Lung (tissue), 12 donors: Measurements from ENCODE around the gene B3GNT3. TPM values are rescaled to one million over a fixed set of nuclear protein-coding genes. Genes with fewer than 3 reads are reported as not detected.
"Not testable (repeated sequence)": the region's sequence is repeated elsewhere in the genome, so short reads cannot be mapped to it uniquely, and the experiment has no call there.

Experiments
- ATAC-seq: fragments of 200-7000 bp; cut with Tn5 transposase; one replicate; pipeline ENCODE4 v1.9.1; 2020; ENCODE audit warnings: moderate number of reproducible peaks; ENCODE audit not compliant: insufficient read depth, low FRiP score
- DNase-seq, 3 donors: peaks; one replicate each; pipeline ENCODE4 v3.0.0-alpha.2; 2013 to 2017
- H3K27ac ChIP-seq, 2 donors: one replicate each; pipeline ENCODE4 v1.5.1; 2013; ENCODE audit warnings: mild to moderate bottlenecking in 2 of 2, moderate library complexity in 2 of 2, control low read depth in 1 of 2, inconsistent platforms in 1 of 2, low read depth in 1 of 2, low read length in 1 of 2
- H3K27me3 ChIP-seq, 3 donors: one replicate each; pipeline ENCODE4 v1.5.1; 2013; ENCODE audit warnings: low read length in 2 of 3; ENCODE audit not compliant: control insufficient read depth in 3 of 3, insufficient read depth in 3 of 3
- H3K36me3 ChIP-seq, 4 donors: one replicate each; pipeline ENCODE4 v1.5.1; 2013; ENCODE audit warnings: low read length in 4 of 4, mild to moderate bottlenecking in 1 of 4, moderate library complexity in 1 of 4; ENCODE audit not compliant: control insufficient read depth in 4 of 4, insufficient read depth in 4 of 4
- H3K4me1 ChIP-seq, 5 donors: one replicate each; pipeline ENCODE4 v1.5.1; 2013; ENCODE audit warnings: low read length in 5 of 5, mild to moderate bottlenecking in 2 of 5, moderate library complexity in 1 of 5; ENCODE audit not compliant: control insufficient read depth in 5 of 5, insufficient read depth in 5 of 5
- H3K4me3 ChIP-seq: one replicate; pipeline ENCODE4 v1.5.1; 2013; ENCODE audit warnings: mild to moderate bottlenecking, control low read depth, moderate library complexity
- H3K9ac ChIP-seq, 2 donors: one replicate each; pipeline ENCODE4 v1.5.1; 2013; ENCODE audit warnings: low read length in 2 of 2, control low read depth in 1 of 2; ENCODE audit not compliant: insufficient read depth in 1 of 2
- H3K9me3 ChIP-seq, 4 donors: one replicate each; pipeline ENCODE4 v1.5.1; 2013; ENCODE audit warnings: low read length in 3 of 4, mild to moderate bottlenecking in 1 of 4, moderate library complexity in 1 of 4; ENCODE audit not compliant: control insufficient read depth in 4 of 4, insufficient read depth in 3 of 4
- WGBS, 2 donors: extraction: QIAGEN DNeasy Blood & Tissue Kit; methylation state at CpG; one replicate each; pipeline ENCODE4 v1.1.7; 2013; 5-methylcytosine and 5-hydroxymethylcytosine counted together
- polyA plus RNA-seq, 2 donors: library from polyadenylated mRNA; stranded (reverse); fragments of 200-250 nt; gene quantifications; one replicate each; pipeline ENCODE4 v1.2.1, GENCODE V29; 2013
- total RNA-seq, 2 donors: library from RNA; depleted of rRNA in 1 of 2; stranded (reverse); fragments of >200 nt in 1 of 2; gene quantifications; one replicate each; pipeline ENCODE4 v1.2.1, GENCODE V29; 2014 to 2021
- TF ChIP-seq, protein P1 (sequence below): IDR thresholded peaks from 2 replicates; pipeline ENCODE4 v1.5.1; 2012; ENCODE audit warnings: mild to moderate bottlenecking; ENCODE audit errors: control extremely low read depth, extremely low read depth
- donor health status: control.
- donor health status: control.
- donor health status: Bipolar disorder and iron deficiency.
- donor health status: healthy.
- donor health status: DM: yes; HTN: yes; CAD: no.

The B3GNT3 gene
- total and polyA plus RNA-seq, 4 donors = 1.00 to 3.0 (median 2.0) TPM

DNA sequence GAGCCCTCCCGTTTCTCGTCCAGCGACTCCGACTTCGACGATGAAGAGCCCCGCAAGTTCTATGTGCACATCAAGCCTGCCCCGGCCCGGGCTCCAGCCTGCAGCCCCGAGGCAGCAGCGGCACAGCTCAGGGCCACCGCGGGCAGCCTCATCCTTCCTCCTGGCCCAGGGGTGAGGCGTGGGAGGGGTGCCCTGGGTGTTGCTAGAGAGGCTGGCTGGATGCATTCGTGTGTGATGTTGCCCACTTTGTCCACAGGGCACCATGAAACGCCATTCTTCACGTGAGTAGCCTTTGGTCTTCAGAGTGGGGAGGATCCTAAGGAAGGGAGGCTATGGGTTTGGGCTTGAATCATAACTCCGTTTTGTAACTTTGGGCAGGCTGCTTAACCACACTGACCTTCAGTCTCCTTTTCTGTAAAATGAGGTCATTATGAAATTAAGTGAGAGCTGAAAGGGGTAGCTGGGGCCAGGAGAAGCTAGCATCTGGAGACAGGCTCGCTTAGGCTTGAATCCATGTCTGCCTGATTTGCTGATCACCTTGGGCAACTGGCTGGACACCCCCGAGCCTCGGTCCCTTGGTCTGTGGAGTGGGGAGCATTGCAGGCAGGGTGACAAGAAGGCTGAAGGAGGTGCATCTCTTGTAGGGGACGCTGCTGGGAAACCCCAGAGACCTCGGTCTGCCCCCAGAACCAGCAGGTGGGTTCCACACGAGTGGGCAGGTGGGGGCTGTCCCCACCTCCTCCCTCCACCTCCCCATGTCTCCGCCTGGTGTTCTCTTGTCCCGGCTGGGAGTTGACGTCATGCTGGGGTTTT, 18.7 kb upstream of the B3GNT3 start:
- ATAC-seq (no peak), DNase-seq (no peak)
- H3K4me3 ChIP-seq = no peak overlapping the region
- H3K9ac ChIP-seq = no peak overlapping the region
- no peak overlapping the region for H3K27ac ChIP-seq
- peaks cover 0 to 2% (median 0%) of the 10 kb centered on the region in 5 donors for H3K4me1 ChIP-seq
- H3K27me3 ChIP-seq = peaks cover 0 to 2% (median 0%) of the 10 kb centered on the region in 3 donors
- TF ChIP-seq, protein P1, sequence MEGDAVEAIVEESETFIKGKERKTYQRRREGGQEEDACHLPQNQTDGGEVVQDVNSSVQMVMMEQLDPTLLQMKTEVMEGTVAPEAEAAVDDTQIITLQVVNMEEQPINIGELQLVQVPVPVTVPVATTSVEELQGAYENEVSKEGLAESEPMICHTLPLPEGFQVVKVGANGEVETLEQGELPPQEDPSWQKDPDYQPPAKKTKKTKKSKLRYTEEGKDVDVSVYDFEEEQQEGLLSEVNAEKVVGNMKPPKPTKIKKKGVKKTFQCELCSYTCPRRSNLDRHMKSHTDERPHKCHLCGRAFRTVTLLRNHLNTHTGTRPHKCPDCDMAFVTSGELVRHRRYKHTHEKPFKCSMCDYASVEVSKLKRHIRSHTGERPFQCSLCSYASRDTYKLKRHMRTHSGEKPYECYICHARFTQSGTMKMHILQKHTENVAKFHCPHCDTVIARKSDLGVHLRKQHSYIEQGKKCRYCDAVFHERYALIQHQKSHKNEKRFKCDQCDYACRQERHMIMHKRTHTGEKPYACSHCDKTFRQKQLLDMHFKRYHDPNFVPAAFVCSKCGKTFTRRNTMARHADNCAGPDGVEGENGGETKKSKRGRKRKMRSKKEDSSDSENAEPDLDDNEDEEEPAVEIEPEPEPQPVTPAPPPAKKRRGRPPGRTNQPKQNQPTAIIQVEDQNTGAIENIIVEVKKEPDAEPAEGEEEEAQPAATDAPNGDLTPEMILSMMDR = no peak
- H3K36me3 ChIP-seq = peaks cover 0 to 1% (median 0%) of the 10 kb centered on the region in 4 donors
- peaks cover 0 to 1% (median 0%) of the 10 kb centered on the region in 4 donors for H3K9me3 ChIP-seq
- WGBS, 2 donors = 67 to 81% methylated on average over 27 of the region's 27 CpGs

DNA sequence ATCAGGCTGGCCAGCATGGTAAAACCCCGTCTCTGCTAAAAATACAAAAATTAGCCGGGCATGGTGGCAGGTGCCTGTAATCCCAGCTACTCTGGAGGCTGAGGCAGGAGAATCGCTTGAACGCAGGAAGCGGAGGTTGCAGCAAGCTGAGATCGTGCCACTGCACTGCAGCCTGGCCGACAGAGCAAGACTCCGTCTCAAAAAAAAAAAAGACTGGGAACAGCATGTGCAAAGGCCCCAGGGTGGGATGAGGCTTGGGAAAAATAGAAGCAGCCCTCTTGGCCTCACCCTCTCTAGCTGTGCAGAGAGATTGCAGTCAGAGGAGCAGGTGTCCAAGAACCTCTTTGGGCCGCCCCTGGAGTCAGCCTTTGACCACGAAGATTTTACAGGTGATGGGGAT, 17.1 kb upstream of the B3GNT3 start:
- ATAC-seq, H3K4me3 ChIP-seq, H3K27ac ChIP-seq, H3K36me3 ChIP-seq, DNase-seq, H3K27me3 ChIP-seq, H3K9ac ChIP-seq, H3K4me1 ChIP-seq, H3K9me3 ChIP-seq: not testable (repeated sequence)
- 81 to 87% methylated on average over 10 of the region's 10 CpGs for WGBS, 2 donors

DNA sequence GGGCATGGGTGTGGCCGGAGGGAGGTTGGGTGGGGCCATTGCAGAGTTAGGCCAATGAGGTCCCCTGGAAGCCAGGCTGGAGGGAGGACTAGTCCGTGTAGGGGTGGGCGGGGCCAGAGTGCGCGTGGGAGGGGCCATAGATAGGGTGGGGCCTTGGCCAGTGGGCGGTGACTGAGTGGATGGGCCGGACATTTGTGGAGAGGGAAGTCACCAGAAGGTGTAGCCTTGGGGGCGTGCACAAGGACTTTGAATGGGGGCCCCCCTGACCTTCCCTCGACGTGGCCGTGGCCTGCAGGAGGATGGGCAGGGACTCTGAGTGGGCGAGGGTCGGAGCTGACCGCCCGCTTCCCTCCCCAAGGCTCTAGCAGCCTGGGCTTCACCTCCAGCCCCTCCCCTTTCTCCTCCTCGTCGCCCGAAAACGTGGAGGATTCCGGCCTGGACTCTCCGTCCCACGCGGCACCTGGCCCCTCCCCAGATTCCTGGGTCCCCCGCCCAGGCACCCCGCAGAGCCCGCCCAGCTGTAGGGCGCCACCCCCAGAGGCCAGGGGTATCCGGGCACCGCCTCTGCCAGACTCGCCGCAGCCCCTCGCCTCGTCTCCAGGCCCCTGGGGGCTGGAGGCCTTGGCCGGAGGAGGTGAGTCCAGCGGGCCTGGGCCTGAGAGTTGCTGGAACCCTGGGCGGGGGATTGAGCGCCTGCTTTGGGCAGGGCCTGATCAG, 16.5 kb upstream of the B3GNT3 start:
- no peaks in the 10 kb centered on the region for H3K36me3 ChIP-seq
- no peak overlapping the region for H3K4me3 ChIP-seq
- 14 to 19% methylated on average over 31 to 37 of the region's 37 CpGs for WGBS, 2 donors
- ATAC-seq = peak; percentile 66
- H3K9ac ChIP-seq = no peak overlapping the region
- peaks cover 0 to 2% (median 0%) of the 10 kb centered on the region in 5 donors for H3K4me1 ChIP-seq
- peaks cover 0 to 1% (median 0%) of the 10 kb centered on the region in 4 donors for H3K9me3 ChIP-seq
- TF ChIP-seq, protein P1 = no peak
- peaks cover 0 to 2% (median 0%) of the 10 kb centered on the region in 3 donors for H3K27me3 ChIP-seq
- DNase-seq = no peak
- H3K27ac ChIP-seq = no peak overlapping the region
